BLaER1 (cell line): ENCODE data around the gene SEC23A.
"Not testable (repeated sequence)": the region's sequence is repeated elsewhere in the genome, so short reads cannot be mapped to it uniquely, and the experiment has no call there.

Source experiments
- H3K27ac ChIP-seq: shearing (Covaris generic); formaldehyde crosslinking; 2 replicates; pipeline ENCODE4 v1.8.1; 2022
- H3K27me3 ChIP-seq: shearing (Covaris generic); formaldehyde crosslinking; 2 replicates; pipeline ENCODE4 v1.8.1; 2022
- H3K36me3 ChIP-seq: shearing (Covaris generic); formaldehyde crosslinking; 2 replicates; pipeline ENCODE4 v1.8.1; 2022
- H3K4me1 ChIP-seq: shearing (Covaris generic); formaldehyde crosslinking; 2 replicates; pipeline ENCODE4 v1.8.1; 2022
- H3K4me2 ChIP-seq: shearing (Covaris generic); formaldehyde crosslinking; 2 replicates; pipeline ENCODE4 v1.8.1; 2022
- H3K4me3 ChIP-seq: shearing (Covaris generic); formaldehyde crosslinking; 2 replicates; pipeline ENCODE4 v1.8.1; 2022
- H3K9ac ChIP-seq: shearing (Covaris generic); formaldehyde crosslinking; 2 replicates; pipeline ENCODE4 v1.8.1; 2022
- H3K9me3 ChIP-seq: shearing (Covaris generic); formaldehyde crosslinking; 2 replicates; pipeline ENCODE4 v1.8.1; 2022
- H4K20me1 ChIP-seq: shearing (Covaris generic); formaldehyde crosslinking; 2 replicates; pipeline ENCODE4 v1.8.1; 2022
- Cebpa-rat ChIP-seq: shearing (Covaris generic); IDR thresholded peaks from 2 replicates; pipeline ENCODE4 v1.8.1; 2022

The SEC23A gene

DNA sequence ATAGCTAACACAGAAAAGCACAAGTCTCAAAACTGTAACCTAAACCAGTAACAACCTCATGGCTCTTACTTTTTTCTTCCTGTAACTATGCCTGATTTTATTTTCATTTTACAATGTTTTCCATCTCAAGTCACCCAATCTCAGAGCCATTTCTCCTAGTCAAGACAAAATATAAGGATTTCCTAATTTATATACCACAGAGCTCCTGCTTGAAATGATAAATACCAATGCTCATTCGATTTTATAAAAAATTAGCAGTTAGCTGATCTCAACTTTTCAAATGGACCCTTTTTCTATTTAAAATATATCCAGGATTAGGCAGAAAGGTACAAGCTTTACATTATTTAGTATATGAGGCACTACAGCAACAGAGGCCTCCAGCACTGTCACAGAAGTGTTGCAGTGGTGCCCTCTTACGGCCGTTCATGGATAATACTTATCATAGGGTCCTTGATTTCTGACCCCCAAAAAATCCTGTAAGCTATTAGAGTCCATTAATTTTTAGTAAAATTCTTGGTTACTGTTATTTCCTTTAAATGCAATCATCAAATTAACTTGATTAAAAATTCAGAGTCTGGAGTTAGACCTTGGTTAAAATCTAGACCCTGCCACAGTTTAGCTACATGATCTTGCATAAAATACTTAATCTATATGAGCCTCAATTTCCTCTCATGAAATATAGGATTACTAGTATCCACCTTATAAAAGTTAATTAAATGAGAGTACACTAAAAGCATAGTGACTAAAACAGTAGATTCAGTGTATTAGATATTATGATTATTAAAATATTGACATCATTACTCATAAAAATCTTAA is 68.3 kb downstream of the SEC23A start:
- no peak for TF ChIP-seq Cebpa-rat
- H3K4me1 ChIP-seq = peaks cover 28% of the 10 kb centered on the region
- no peak overlapping the region for H3K27ac ChIP-seq
- H3K27me3 ChIP-seq = no peaks in the 10 kb centered on the region
- H3K9me3 ChIP-seq = no peaks in the 10 kb centered on the region; the same call in 1 of the 2 replicates
- no peak overlapping the region for H3K4me2 ChIP-seq
- H3K36me3 ChIP-seq = peaks cover 70% of the 10 kb centered on the region
- no peak overlapping the region for H3K4me3 ChIP-seq
- H3K9ac ChIP-seq = no peak overlapping the region
- no peaks in the 10 kb centered on the region for H4K20me1 ChIP-seq

DNA sequence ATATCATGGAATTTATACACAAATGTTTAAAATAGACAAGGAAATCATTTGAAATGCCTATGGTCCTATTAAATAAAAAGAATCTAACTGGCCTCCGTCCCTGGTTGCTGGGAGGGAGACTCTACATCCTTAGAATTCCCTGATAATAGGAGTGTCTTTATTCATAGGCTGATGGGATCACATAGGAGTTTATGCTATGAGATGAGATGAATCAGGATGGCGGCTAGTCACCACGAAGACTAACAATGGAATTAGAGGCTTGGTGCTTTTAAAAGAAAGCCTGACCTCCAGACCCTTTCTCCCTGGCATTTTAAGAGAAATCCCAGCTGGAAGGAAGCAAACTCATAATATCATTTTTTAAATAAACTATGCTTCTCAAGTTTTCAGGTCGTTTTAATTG is 69.7 kb downstream of the SEC23A start:
- no peaks in the 10 kb centered on the region; the same call in 1 of the 2 replicates for H3K9me3 ChIP-seq
- peaks cover 15% of the 10 kb centered on the region for H3K4me1 ChIP-seq
- H3K4me3 ChIP-seq = no peak overlapping the region
- H3K4me2 ChIP-seq = no peak overlapping the region
- no peaks in the 10 kb centered on the region for H4K20me1 ChIP-seq
- no peak overlapping the region for H3K27ac ChIP-seq
- H3K27me3 ChIP-seq = no peaks in the 10 kb centered on the region
- peaks cover 67% of the 10 kb centered on the region for H3K36me3 ChIP-seq
- TF ChIP-seq Cebpa-rat = no peak
- no peak overlapping the region for H3K9ac ChIP-seq

- Histone ChIP-seq H3K36me3 (peaks cover 38% of the 10 kb centered on the region), H3K9me3 (no peaks in the 10 kb centered on the region), H3K9ac (no peak overlapping the region), H3K4me1 (no peaks in the 10 kb centered on the region), H4K20me1 (no peaks in the 10 kb centered on the region), H3K4me3 (no peak overlapping the region), H3K27ac (no peak overlapping the region), H3K27me3 (no peaks in the 10 kb centered on the region), H3K4me2 (no peak overlapping the region)
- TF ChIP-seq Cebpa-rat = no peak
Measured at GRCh38 chr14:39030209-39030608, 72.8 kb downstream of the SEC23A start.

- Histone ChIP-seq H3K4me3 (no peak overlapping the region), H3K4me1 (no peaks in the 10 kb centered on the region), H3K9ac (no peak overlapping the region), H3K27ac (no peak overlapping the region), H4K20me1 (no peaks in the 10 kb centered on the region), H3K36me3 (peaks cover 36% of the 10 kb centered on the region), H3K27me3 (no peaks in the 10 kb centered on the region), H3K9me3 (no peaks in the 10 kb centered on the region), H3K4me2 (no peak overlapping the region)
- no peak for TF ChIP-seq Cebpa-rat
Measured at GRCh38 chr14:39029789-39030188, 73.2 kb downstream of the SEC23A start.

- Histone ChIP-seq H3K4me2 (no peak overlapping the region), H3K4me3 (no peak overlapping the region), H3K27me3 (no peaks in the 10 kb centered on the region), H3K9me3 (no peaks in the 10 kb centered on the region), H4K20me1 (no peaks in the 10 kb centered on the region), H3K4me1 (no peaks in the 10 kb centered on the region), H3K9ac (no peak overlapping the region), H3K27ac (no peak overlapping the region), H3K36me3 (peaks cover 31% of the 10 kb centered on the region)
- TF ChIP-seq Cebpa-rat = no peak
Measured at GRCh38 chr14:39028620-39029019, 74.4 kb downstream of the SEC23A start.

GRCh38 chr14:39025810-39026627 is 77.0 kb downstream of the SEC23A start:
- Histone ChIP-seq H3K4me1 (no peaks in the 10 kb centered on the region), H3K4me3 (no peak overlapping the region), H3K27me3 (no peaks in the 10 kb centered on the region), H3K9me3 (no peaks in the 10 kb centered on the region), H4K20me1 (no peaks in the 10 kb centered on the region), H3K36me3 (peaks cover 17% of the 10 kb centered on the region), H3K9ac (no peak overlapping the region), H3K4me2 (no peak overlapping the region), H3K27ac (no peak overlapping the region)
- TF ChIP-seq Cebpa-rat = no peak

- Histone ChIP-seq H3K4me2 (no peak overlapping the region), H3K9ac (no peak overlapping the region), H3K36me3 (peaks cover 10% of the 10 kb centered on the region), H4K20me1 (no peaks in the 10 kb centered on the region), H3K4me3 (no peak overlapping the region), H3K4me1 (no peaks in the 10 kb centered on the region), H3K27ac (no peak overlapping the region), H3K27me3 (no peaks in the 10 kb centered on the region), H3K9me3 (no peaks in the 10 kb centered on the region)
- TF ChIP-seq Cebpa-rat = no peak
Measured at GRCh38 chr14:39025250-39025809, 77.7 kb downstream of the SEC23A start.

DNA sequence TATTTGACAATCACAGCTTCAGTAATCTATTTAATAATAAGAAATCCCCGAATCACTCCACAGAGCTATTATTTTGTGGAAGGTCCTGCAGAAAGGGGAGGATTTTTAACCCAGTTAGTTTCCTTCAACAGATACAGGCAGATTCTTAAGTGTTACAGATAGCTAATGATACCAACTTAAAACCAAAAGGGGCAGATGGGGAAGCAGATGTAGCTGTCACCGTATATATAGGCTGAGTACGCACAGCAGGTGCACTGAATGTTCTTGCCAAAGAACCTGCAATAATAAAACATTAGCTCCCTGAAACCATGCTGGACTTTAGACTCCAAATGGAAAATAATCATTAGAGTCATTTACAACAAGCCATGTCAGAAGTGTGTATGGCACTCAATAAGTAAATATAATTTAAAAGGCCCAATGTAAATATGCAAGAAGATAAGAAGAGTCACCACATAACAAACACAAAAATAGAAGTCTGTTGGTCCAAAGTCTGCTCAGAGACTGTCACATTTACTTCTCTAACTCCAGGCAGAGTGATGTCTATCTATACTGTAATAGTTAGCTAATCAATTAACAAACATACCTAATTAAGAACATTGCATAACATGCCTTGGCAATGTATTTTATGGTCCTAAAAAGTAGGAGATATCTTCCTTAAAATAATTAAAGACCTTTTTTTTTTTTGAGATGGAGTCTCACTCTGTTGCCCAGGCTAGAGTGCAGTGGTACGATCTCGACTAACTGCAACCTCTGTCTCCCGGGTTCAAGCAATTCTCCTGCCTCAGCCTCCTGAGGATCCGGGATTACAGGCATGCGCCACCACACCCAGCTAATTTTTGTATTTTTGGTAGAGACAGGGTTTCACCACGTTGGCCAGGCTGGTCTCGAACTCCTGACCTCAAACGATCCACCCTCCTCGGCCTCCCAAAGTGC is 78.8 kb downstream of the SEC23A start:
- Histone ChIP-seq H3K4me3 (no peak overlapping the region), H3K9me3 (no peaks in the 10 kb centered on the region)
- TF ChIP-seq Cebpa-rat = no peak

DNA sequence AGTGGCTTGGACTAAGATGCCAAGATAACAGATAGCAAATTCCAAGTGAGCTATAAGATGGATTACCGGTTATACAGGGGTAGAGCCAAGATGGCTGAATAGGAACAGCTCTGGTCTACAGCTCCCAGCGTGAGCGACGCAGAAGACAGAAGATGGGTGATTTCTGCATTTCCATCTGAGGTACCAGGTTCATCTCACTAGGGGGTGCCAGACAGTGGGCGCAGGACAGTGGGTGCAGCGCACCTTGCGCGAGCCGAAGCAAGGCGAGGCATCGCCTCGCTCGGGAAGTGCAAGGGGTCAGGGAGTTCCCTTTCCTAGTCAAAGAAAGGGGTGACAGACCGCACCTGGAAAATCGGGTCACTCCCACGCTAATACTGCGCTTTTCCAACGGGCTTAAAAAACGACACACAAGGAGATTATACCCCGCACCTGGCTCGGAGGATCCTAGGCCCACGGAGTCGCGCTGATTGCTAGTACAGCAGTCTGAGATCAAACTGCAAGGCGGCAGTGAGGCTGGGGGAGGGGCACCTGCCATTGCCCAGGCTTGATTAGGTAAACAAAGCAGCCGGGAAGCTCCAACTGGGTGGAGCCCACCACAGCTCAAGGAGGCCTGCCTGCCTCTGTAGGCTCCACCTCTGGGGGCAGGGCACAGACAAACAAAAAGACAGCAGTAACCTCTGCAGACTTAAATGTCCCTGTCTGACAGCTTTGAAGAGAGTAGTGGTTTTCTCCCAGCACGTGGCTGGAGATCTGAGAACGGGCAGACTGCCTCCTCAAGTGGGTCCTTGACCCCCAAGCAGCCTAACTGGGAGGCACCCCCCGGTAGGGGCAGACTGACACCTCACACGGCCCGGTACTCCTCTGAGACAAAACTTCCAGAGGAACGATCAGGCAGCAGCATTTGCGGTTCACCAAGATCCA is 85.7 kb downstream of the SEC23A start:
- not testable (repeated sequence) for H3K9me3 ChIP-seq, H3K9ac ChIP-seq, H3K27ac ChIP-seq, H3K4me1 ChIP-seq, H3K27me3 ChIP-seq, H3K36me3 ChIP-seq, H3K4me2 ChIP-seq, H3K4me3 ChIP-seq, H4K20me1 ChIP-seq

More for the DNA sequence above, 78.8 kb downstream of the SEC23A start:
- Histone ChIP-seq H4K20me1 (no peaks in the 10 kb centered on the region), H3K9ac (no peak overlapping the region), H3K36me3 (no peaks in the 10 kb centered on the region), H3K27ac (no peak overlapping the region), H3K4me1 (no peaks in the 10 kb centered on the region), H3K4me2 (no peak overlapping the region), H3K27me3 (no peaks in the 10 kb centered on the region)
